Measurements from ENCODE around the gene ARID2. TPM values are rescaled to one million over a fixed set of nuclear protein-coding genes. Genes with fewer than 3 reads are reported as not detected.

Gene ARID2
- total RNA-seq, 6 experiments from 2014 or later = 6.2 to 11.8 (median 9.1) TPM

DNA sequence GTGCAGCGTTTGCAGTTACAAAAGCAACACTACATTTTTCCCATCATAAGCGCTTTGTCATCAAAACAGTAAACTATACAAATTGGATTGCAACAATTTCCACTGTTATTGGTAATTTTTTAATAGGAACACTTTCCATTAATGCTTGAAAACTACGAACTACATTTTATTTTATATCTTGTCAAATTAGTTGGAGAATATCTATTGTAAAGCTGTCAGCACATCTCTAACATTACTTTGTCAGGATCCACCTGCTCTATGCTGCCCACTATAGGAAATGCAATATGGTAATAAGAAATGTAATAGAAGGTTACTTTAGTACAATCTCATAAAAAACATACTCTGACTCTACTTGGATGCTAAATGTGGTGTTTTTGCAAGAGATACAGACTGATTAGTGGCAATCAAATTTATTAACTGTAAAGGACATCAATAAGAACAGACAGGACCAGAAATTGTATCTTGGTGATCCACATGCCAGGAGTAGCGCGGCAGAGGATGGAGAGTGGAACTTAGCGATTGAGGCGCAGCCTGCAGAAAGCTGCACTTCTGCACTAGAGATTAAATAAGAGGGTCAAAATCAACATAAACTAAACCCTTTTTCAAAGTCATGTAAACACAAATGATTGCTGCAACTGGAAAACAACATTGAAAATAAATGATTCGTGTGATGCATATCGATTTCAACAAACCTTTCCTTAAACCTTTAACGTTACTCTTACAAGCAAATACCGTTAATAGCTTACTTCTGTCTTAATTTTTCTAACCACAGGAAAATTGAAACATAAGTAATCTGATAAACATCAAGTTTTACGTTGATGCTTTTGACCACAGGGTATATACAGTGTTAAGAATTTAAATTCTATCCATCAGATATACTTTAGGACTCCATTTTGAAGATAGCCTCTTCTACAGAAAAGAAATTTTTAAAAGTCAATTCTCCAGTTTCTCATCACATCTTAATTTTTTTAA, 3.6 kb upstream of the ARID2 start:
- TF ChIP-seq, protein P1, sequence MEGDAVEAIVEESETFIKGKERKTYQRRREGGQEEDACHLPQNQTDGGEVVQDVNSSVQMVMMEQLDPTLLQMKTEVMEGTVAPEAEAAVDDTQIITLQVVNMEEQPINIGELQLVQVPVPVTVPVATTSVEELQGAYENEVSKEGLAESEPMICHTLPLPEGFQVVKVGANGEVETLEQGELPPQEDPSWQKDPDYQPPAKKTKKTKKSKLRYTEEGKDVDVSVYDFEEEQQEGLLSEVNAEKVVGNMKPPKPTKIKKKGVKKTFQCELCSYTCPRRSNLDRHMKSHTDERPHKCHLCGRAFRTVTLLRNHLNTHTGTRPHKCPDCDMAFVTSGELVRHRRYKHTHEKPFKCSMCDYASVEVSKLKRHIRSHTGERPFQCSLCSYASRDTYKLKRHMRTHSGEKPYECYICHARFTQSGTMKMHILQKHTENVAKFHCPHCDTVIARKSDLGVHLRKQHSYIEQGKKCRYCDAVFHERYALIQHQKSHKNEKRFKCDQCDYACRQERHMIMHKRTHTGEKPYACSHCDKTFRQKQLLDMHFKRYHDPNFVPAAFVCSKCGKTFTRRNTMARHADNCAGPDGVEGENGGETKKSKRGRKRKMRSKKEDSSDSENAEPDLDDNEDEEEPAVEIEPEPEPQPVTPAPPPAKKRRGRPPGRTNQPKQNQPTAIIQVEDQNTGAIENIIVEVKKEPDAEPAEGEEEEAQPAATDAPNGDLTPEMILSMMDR (IDR thresholded peaks at IDR 0.05) = peak; percentile 52 to 75 (median 66)
- TF ChIP-seq POLR2A (IDR thresholded peaks at IDR 0.05) = no peak
- Histone ChIP-seq H3K27ac (peak overlapping the region; percentile 95 to 96 (median 95)), H3K36me3 (no peaks in the 10 kb centered on the region), H3K9me3 (no peaks in the 10 kb centered on the region), H3K27me3 (no peaks in the 10 kb centered on the region), H3K4me1 (peaks cover 0 to 18% (median 8%) of the 10 kb centered on the region in 4 donors), H3K4me3 (peak overlapping the region; percentile 80 to 82 (median 81))
- DNase-seq (peak in 1 of 3 donors; percentile 26), ATAC-seq (no peak)
- intact Hi-C loops (cut with DNase I) = loop anchor here in 1 of 2 donors (10.0 kb wide), 1 partner anchor 181 kb away; no protein-coding TSS in a partner anchor
- 7% methylated on average over 12 of the region's 12 CpGs for WGBS (ENCODE audit: insufficient coverage, low coverage, low lambda C conversion rate, missing lambda C conversion rate)

DNA sequence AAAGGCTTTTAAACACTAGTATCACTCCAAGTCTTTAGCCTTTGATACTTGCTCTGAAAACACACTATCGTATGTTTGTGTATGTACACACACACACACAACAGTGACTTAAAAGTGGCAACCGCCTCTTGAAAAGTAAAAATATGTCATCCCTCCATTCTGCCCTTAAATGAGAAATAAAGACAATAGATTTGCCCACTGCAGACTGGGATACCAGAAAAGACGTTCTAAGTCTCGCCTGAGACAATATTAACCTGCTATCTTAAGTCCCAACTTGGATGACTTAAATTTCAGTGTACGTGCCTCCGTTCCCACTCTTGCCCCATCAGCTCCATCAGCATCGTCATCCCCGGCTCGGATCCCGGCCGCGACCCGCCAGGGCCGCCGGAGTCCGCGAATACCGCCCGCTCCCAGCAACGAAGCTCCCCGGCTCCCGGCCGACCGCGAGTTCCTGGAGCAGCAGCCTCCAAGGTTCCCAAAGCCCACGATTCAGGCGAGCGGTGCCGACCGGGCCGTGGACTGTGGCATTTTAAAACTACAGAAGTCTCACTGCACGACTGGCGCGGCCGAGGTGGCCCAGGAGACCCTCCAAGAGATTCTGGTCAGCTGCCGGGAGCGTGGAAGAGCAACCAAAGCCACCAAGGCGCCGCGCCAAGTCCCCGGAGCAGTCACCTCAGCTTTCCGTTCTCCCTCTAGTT, 2.8 kb upstream of the ARID2 start:
- 0% methylated on average over 32 of the region's 42 CpGs for WGBS (ENCODE audit: insufficient coverage, low coverage, low lambda C conversion rate, missing lambda C conversion rate)
- ATAC-seq (peak; percentile 2 to 14 (median 4)), DNase-seq (peak; percentile 74 to 79 (median 77))
- no peak for TF ChIP-seq POLR2A (IDR thresholded peaks at IDR 0.05)
- TF ChIP-seq, protein P1 (IDR thresholded peaks at IDR 0.05) = no peak
- no peaks in the 10 kb centered on the region for H3K9me3 ChIP-seq
- H3K4me1 ChIP-seq = peaks cover 0 to 25% (median 12%) of the 10 kb centered on the region in 4 donors
- peak overlapping the region; percentile 80 to 82 (median 81) for H3K4me3 ChIP-seq
- H3K27me3 ChIP-seq = no peaks in the 10 kb centered on the region
- intact Hi-C loops (cut with DNase I) = loop anchor here in 1 of 2 donors (10.0 kb wide), 1 partner anchor 182 kb away; no protein-coding TSS in a partner anchor
- H3K36me3 ChIP-seq = no peaks in the 10 kb centered on the region
- peak overlapping the region; percentile 95 to 96 (median 95) for H3K27ac ChIP-seq

DNA sequence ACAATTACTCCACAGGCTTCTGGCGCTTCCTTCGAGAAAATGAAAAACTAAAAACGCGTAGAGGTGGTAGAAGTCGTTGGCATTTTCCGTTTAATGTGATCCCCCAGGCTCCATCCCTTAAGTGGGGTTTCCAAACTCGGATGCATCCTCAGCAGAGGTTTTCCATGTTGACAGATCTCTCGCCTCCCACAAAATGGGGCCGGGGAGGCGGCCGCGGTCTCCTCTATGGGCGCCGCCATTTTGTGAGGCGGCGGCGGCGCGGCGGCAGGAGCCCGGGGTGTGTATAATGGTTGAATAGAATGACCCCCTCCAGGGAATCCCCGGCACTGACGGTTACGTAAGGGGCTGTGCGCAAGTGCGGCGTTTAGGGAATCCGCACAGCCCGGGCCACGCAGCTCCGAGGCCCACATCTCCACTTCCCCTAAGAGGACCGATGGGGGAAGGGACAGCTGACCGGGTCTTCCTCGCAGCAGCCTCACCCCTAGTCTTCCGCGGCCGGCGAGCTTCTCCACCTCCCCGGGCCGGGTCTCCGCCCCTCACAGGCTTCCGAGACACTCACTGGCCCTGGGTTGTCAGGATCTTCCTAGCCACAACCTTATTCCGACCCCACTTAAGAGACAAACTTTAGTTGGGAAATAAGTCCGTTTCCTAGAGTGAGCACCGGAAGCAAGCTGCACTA, 2.1 kb upstream of the ARID2 start:
- peak; percentile 95 to 97 (median 97) for DNase-seq
- WGBS (ENCODE audit: insufficient coverage, low coverage, low lambda C conversion rate, missing lambda C conversion rate) = under 1% methylated on average over 15 of the region's 45 CpGs
- H3K4me1 ChIP-seq = peaks cover 0 to 31% (median 14%) of the 10 kb centered on the region in 4 donors
- intact Hi-C loops (cut with DNase I) = loop anchor here in 1 of 2 donors (10.0 kb wide), 1 partner anchor 183 kb away; no protein-coding TSS in a partner anchor
- H3K36me3 ChIP-seq = no peaks in the 10 kb centered on the region
- no peaks in the 10 kb centered on the region for H3K9me3 ChIP-seq
- peak overlapping the region; percentile 95 to 96 (median 95) for H3K27ac ChIP-seq
- TF ChIP-seq, protein P1 (IDR thresholded peaks at IDR 0.05) = no peak
- peak; percentile 83 for TF ChIP-seq POLR2A (IDR thresholded peaks at IDR 0.05)
- H3K4me3 ChIP-seq = peak overlapping the region; percentile 80 to 82 (median 81)
- no peaks in the 10 kb centered on the region for H3K27me3 ChIP-seq
- peak; percentile 67 to 79 (median 74) for ATAC-seq

Data from right lobe of liver (tissue), 6 donors.